Stomach (tissue), 4 donors: ENCODE data around the gene TGM2.

Source experiments
- CTCF ChIP-seq, 7 experiments: fragments of 450-650 bp in 4 of 7; fragments of 200-600 bp in 3 of 7; sonication (generic) in 3 of 7; IDR thresholded peaks; one replicate each; pipeline ENCODE4 v1.5.1; 2016 to 2019; ENCODE audit warnings: antibody characterized with exemption in 7 of 7, control low read depth in 2 of 7, mild to moderate bottlenecking in 1 of 7
- POLR2A ChIP-seq, 4 donors: fragments of 450-650 bp; IDR thresholded peaks; one replicate each; pipeline ENCODE4 v1.6.1; 2016; ENCODE audit warnings: antibody characterized with exemption in 4 of 4, control low read depth in 2 of 4, mild to moderate bottlenecking in 1 of 4, moderate library complexity in 1 of 4

GRCh38 chr20:38159957-38160756 lies 4.9 kb downstream of the TGM2 start:
- TF ChIP-seq CTCF (IDR thresholded peaks at IDR 0.05) (no peak), POLR2A (IDR thresholded peaks at IDR 0.05) (no peak)
